Measurements from ENCODE around the gene WRAP73.

WRAP73 gene

DNA sequence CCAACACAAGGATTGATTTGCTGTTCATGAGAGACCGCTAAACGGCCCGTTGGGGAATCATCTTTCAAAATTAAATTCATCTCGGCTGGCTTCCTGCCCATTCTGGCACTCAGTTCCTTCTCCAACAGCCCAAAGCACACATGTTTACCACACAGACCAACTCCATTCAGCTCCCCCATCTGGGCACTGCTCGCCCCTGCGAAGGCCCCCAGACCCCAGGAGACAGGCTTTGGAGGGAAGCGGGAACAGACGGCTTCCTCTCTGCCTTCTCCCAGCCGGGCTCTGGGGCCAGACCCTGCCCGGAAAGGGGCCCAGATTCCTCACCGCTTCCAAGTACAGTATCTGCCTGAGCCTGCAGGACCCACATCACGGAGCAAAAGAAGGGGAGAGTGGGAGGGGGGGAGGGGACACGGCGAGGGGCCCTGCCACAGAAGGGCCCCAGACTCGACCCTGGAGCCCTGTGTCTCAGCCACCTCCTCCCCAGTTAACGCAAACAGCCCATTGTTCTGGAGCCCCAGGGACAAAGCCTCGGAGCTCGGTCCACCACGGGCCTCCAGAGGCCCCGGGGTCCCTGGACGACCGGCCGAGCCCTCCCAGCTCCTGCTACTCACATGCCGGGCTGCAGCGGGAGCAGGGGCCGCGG lies 39.3 kb downstream of the WRAP73 start:
- Histone ChIP-seq H3K79me2 (ENCODE audit: low read length) (no peaks in the 10 kb centered on the region), H3K9me3 (ENCODE audit: insufficient read depth, low read length) (no peaks in the 10 kb centered on the region), H3K9ac (ENCODE audit: low read length) (no peak overlapping the region), H4K20me1 (ENCODE audit: insufficient read depth, low read length) (no peaks in the 10 kb centered on the region), H3K27ac (ENCODE audit: low read length) (no peak overlapping the region), H2AFZ (ENCODE audit: low read depth, low read length) (no peak overlapping the region), H3K4me3 (ENCODE audit: low read length) (no peak overlapping the region), H3K27me3 (ENCODE audit: low read depth, low read length) (peaks cover 12% of the 10 kb centered on the region), H3K4me2 (ENCODE audit: low read length) (no peak overlapping the region), H3K36me3 (replicated peaks; ENCODE audit: low read depth, low read length) (no peaks in the 10 kb centered on the region), H3K4me1 (ENCODE audit: low read length) (no peaks in the 10 kb centered on the region)
- TF ChIP-seq CTCF (IDR thresholded peaks at IDR 0.05; ENCODE audit: low read depth, low read length) (no peak), EZH2phosphoT487 (IDR thresholded peaks at IDR 0.05; ENCODE audit: low read depth) (no peak)

- TF ChIP-seq CTCF (IDR thresholded peaks at IDR 0.05; ENCODE audit: low read depth, low read length) (no peak), EZH2phosphoT487 (IDR thresholded peaks at IDR 0.05; ENCODE audit: low read depth) (no peak)
- Histone ChIP-seq H3K9ac (ENCODE audit: low read length) (no peak overlapping the region), H3K9me3 (ENCODE audit: insufficient read depth, low read length) (no peaks in the 10 kb centered on the region), H2AFZ (ENCODE audit: low read depth, low read length) (no peak overlapping the region), H3K4me2 (ENCODE audit: low read length) (no peak overlapping the region), H4K20me1 (ENCODE audit: insufficient read depth, low read length) (no peaks in the 10 kb centered on the region), H3K79me2 (ENCODE audit: low read length) (no peaks in the 10 kb centered on the region), H3K4me1 (ENCODE audit: low read length) (no peaks in the 10 kb centered on the region), H3K27ac (ENCODE audit: low read length) (no peak overlapping the region), H3K36me3 (replicated peaks; ENCODE audit: low read depth, low read length) (no peaks in the 10 kb centered on the region), H3K27me3 (ENCODE audit: low read depth, low read length) (peaks cover 7% of the 10 kb centered on the region), H3K4me3 (ENCODE audit: low read length) (no peak overlapping the region)
These were observed 40.0 kb downstream of the WRAP73 start for GRCh38 chr1:3609769-3610526.

DNA sequence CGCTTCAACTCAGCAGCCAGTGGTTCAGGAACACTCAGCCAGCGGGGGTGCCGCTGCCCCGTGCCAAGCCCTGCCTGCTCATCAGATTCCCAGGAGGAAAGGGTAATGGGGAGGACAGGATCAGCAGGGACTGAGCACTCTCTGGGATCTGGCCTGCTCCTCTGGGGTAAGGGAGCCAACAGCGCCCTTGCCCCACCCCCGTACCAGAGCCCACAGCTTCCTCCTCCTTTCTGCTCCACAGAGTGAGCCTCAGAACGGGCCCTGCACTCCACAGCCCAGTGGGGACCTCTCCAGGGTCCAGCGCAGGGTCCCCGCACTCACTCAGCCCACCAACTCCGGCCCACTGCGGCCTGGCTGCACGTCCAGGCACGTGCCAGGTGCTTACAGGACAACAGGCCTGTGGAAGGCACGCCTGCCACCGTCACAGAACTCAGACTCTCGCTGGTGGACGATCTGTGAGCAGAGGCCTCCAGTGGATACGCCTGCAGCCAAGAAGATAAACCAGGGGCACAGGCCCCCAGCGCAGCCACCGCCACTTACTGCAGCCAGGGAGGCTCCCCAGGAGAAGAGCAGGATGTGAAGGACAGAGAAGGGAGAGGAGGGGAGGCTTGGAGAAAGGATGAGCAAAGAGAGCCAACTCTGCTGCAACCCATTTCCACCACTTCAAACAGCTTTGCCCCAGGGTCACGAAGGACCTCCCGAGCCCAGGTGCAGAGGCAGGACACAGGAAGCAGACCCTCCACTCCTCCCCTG lies 40.7 kb downstream of the WRAP73 start:
- H3K9ac ChIP-seq (ENCODE audit: low read length), result no peak overlapping the region

DNA sequence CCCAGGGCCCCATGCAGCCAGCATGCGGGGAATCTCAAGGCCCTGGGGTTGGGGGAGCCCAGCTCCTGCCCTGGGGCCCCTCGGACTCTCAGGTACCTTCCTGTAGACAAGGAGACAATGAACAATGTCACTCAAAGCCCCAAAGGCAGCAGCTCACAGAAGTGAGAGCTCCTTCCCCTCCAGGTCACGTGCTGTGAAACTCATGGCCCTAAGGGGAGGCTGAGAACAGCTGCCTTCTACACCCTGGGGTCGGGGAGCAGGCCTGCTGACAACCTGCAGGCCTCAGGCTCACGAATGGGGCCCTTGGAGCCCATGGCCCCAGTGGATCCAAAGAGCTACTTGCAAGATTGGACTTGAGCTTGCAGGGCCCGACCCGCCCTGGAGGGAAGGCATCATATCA lies 41.7 kb downstream of the WRAP73 start:
- Histone ChIP-seq H3K9ac (ENCODE audit: low read length) (no peak overlapping the region), H3K27me3 (ENCODE audit: low read depth, low read length) (no peaks in the 10 kb centered on the region), H4K20me1 (ENCODE audit: insufficient read depth, low read length) (no peaks in the 10 kb centered on the region), H3K4me2 (ENCODE audit: low read length) (no peak overlapping the region), H3K4me3 (ENCODE audit: low read length) (no peak overlapping the region), H3K27ac (ENCODE audit: low read length) (no peak overlapping the region), H2AFZ (ENCODE audit: low read depth, low read length) (no peak overlapping the region), H3K4me1 (ENCODE audit: low read length) (no peaks in the 10 kb centered on the region), H3K79me2 (ENCODE audit: low read length) (no peaks in the 10 kb centered on the region), H3K36me3 (replicated peaks; ENCODE audit: low read depth, low read length) (no peaks in the 10 kb centered on the region), H3K9me3 (ENCODE audit: insufficient read depth, low read length) (no peaks in the 10 kb centered on the region)
- TF ChIP-seq EZH2phosphoT487 (IDR thresholded peaks at IDR 0.05; ENCODE audit: low read depth) (no peak), CTCF (IDR thresholded peaks at IDR 0.05; ENCODE audit: low read depth, low read length) (no peak)

More for the DNA sequence above, 40.7 kb downstream of the WRAP73 start:
- Histone ChIP-seq H3K27me3 (ENCODE audit: low read depth, low read length) (no peaks in the 10 kb centered on the region), H3K4me1 (ENCODE audit: low read length) (no peaks in the 10 kb centered on the region), H3K9me3 (ENCODE audit: insufficient read depth, low read length) (no peaks in the 10 kb centered on the region), H3K4me2 (ENCODE audit: low read length) (no peak overlapping the region), H3K27ac (ENCODE audit: low read length) (no peak overlapping the region), H3K4me3 (ENCODE audit: low read length) (no peak overlapping the region), H4K20me1 (ENCODE audit: insufficient read depth, low read length) (no peaks in the 10 kb centered on the region), H3K79me2 (ENCODE audit: low read length) (no peaks in the 10 kb centered on the region), H3K36me3 (replicated peaks; ENCODE audit: low read depth, low read length) (no peaks in the 10 kb centered on the region), H2AFZ (ENCODE audit: low read depth, low read length) (no peak overlapping the region)
- TF ChIP-seq EZH2phosphoT487 (IDR thresholded peaks at IDR 0.05; ENCODE audit: low read depth), result no peak

Measured in OCI-LY3 (cell line).